DMS153 (cell line): Measurements from ENCODE around the gene HHIPL1.
"Not testable (repeated sequence)": the region's sequence is repeated elsewhere in the genome, so short reads cannot be mapped to it uniquely, and the experiment has no call there.

Experiments used
- DNase-seq: peaks from one replicate; lab custom pipeline; 2025; lab: John Stamatoyannopoulos, UW

Gene HHIPL1

GRCh38 chr14:99634443-99634842, 10.5 kb upstream of the HHIPL1 start:
- no peak for DNase-seq

DNA sequence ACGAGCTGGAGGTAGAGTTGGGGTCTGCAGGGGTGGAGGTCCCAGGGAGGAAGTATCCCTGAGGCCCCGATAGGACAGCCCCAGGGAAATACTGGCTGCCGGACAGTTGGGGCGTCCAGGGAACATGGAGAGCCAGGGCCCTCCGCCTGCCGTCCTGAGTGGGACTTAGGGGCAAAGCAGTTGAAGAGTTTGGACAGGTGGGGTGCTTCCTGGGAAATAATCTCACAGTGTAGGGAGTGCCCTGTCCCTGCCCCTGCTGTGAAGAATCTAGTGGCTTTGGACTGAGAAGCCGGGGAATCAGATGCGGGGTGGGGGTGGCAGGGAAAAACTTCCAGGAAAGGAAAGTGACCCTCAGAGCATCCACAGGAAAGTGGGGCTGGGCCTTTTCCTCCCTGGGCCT, 9.8 kb upstream of the HHIPL1 start:
- DNase-seq = no peak

DNA sequence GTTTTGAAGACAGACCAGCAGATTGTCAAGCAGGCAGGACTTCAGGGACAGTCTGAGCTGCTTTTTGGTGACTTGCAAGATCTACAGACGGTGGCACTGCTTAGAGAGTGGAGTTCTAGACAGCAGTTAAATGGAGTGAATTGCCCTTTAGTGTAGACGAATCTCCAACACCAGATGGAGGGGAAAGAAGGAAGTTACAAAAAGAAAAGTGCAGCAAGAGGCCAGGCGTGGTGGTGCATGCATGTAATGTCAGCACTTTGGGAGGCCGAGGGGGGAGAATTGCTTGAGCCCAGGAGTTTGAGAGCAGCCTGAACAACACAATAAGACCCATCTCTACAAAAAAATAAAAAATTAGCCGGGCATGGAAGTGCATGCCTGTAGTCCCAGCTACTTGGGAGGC, 8.4 kb upstream of the HHIPL1 start:
- no peak for DNase-seq

DNA sequence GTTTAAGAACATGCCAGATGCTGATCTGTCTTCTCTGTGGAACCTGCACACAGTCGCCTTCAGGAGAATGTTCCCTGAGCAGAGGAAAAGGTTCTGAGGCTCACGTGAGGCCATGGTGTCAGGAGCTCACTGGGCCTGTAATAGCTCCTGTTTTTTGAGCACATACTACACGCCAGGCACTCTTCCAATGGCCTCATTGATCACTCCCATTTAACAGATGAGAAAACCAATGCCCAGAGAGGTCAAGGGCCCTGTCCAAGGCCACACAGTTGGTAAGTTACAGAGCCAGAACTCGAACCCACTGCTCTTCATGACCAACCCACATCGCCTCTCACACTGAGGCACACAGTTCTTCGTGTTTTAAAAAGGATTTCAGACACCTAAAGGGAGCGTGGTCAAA, 7.3 kb upstream of the HHIPL1 start:
- no peak for DNase-seq

DNA sequence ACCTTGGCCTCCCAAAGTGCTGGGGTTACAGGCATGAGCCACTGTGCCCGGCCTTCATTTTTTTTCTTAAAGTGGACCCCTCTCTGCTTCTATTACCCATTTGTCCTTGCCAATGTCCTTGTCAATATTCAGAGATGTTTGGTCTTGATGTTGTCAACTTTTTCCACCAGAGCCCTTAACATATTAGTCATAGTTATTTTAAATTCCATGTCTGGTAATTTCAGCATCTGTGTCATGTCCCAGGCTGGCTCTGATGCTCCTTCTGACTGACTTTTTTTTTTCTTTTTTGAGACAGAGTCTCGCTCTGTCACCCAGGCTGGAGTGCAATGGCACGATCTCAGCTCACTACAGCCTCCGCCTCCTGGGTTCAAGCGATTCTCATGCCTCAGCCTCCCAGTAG, 2.2 kb upstream of the HHIPL1 start:
- not testable (repeated sequence) for DNase-seq

GRCh38 chr14:99643343-99643742, 1.6 kb upstream of the HHIPL1 start:
- DNase-seq = no peak

DNA sequence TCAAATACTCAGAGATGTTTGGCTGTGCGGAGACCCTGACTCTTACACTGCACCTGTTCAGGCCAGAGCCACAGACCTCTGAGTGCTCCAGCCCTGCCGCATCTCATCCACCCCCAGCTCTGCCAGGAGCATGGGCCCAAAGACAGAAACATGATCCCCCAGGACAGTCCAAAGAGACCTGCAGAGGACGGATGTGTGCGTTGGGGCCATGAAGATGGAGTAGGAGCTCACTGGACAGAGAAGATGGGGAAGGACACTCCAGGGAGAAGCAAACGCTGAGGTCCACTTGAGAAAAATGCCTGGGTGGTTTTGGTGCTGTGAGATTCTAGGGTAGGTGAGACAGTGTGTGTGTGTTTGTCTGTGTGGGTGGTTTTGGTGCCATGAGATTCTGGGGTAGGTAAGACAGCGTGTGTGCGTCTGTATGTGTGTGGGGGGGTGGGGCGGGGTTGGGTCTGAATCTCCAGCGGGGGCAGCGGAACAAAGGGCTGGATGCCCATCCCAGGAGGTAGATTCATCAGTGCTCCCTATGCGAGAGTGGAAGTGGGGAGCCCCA, 818 bp upstream of the HHIPL1 start:
- no peak for DNase-seq

DNA sequence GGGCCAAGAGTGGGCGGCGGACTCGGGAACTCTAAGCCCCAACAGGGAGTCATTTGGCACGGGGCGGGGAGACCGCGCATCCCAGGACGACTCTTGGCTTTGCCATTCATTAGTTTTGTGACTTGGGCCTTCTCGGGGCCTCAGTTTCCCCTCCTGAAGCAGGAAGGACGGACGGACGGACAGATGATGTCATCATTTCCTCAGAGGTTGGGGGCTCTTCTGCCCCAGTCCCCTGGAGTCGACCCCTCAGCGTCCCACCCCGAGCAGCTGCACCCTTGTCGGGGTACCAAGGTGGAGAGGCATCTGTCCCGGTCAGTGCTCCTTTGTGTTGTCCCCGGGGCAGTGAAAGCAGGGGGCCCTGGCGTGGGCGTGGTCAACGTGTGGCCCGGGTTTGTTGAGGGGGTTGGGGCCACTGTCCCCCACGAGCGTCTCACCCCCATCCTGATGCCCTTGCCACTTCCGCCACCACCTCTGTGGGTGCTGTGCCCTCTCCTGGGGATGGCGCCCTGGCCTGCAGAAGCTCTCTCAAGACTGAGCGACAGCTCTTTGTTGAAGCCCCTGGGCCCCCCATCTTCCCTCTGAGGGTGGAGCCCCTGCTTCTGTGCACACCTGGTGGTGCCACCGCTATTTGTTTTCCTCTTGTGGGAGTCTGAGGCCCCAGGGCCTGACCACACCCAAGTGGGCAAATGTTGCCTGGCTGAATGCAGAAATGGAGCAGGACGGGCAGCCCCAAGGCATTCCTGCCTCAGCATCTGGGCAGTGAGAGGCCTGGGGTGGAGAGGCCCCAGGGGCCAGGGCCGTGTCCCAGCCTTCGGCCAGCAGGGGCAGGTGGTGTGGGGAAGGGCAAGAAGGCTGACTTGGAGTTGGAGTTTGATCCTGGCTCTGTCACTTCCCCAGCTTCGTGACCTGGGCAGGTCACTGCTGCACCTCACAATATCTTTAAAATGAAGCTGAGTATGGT, 896 bp downstream of the HHIPL1 start:
- no peak for DNase-seq

- DNase-seq = no peak
Measured at GRCh38 chr14:99647411-99647810, 2.5 kb downstream of the HHIPL1 start.

DNA sequence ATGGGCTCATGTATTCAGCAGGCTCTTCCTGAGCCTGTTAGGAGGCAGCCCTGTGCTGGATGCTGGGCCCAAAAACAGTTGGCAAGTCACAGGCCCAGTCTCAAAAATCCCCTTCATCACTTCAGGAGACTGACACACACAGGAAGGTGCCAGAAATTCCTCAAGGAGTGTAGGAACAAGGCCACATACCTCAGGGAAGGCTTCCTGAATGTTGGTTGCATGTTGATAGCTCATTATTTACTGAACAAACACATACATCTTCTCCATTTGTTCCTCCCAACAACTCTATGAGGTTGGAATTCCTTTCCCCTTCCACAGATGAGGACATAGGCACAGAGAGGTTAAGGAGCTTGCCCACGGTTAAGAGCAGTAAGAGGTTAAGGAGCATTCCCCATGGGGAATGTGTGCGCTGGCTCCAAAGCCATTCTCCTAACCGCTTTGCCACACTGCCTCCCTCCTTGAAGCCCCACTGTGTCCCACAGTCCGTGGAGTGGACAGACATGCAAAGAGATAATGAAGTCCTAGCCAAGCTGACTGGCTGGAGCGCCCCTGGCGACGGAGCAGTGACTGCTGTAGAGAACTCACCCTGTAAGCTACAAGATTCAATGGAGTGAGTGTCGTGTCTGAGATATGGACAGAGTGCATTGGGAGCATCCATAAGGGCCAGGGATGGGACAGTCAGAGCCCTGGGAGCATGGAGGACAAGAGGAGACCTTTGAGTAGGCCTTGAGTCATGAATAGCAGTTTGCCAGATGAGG, 3.3 kb downstream of the HHIPL1 start:
- no peak for DNase-seq

DNA sequence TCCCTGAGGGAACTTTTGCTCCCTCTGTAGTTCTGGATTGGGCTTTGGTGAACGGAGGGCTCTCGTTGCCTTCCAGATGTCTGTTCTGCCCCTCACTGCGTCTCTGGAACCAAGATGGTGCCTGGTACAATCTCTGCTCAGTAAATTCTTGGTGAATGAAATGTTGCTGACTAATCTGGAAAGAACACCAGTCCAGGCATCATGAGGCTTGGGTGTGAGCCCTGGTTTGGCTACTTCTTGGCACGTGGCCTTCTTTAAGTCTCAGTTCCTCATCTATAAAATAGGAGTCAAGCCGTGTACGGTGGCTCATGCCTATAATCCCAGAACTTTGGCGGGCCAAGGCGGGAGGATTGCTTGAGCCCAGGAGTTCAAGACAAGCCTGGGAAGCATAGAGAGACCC, 4.3 kb downstream of the HHIPL1 start:
- no peak for DNase-seq

- DNase-seq = no peak
Measured at GRCh38 chr14:99649643-99650042, 4.7 kb downstream of the HHIPL1 start.

DNA sequence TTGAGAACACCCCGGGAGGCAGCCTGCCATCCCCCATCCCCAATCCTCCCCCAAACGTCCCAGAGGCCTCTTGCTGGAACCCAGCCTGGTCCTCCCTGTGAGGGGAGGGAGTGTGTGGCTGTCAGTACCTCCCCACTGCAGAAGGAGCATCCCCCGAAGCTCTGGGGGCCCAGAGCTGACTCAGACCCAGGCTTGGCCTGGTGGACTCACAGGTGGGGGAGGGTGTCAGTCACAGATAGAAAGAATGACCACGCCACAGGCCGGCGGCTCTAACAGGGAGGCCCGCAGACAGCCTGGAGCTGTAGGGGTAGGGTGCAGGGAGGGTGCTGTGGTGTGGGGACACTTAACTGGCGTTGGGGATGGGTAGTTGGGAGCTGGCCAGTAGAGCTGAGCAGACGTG, 5.3 kb downstream of the HHIPL1 start:
- DNase-seq = no peak

DNA sequence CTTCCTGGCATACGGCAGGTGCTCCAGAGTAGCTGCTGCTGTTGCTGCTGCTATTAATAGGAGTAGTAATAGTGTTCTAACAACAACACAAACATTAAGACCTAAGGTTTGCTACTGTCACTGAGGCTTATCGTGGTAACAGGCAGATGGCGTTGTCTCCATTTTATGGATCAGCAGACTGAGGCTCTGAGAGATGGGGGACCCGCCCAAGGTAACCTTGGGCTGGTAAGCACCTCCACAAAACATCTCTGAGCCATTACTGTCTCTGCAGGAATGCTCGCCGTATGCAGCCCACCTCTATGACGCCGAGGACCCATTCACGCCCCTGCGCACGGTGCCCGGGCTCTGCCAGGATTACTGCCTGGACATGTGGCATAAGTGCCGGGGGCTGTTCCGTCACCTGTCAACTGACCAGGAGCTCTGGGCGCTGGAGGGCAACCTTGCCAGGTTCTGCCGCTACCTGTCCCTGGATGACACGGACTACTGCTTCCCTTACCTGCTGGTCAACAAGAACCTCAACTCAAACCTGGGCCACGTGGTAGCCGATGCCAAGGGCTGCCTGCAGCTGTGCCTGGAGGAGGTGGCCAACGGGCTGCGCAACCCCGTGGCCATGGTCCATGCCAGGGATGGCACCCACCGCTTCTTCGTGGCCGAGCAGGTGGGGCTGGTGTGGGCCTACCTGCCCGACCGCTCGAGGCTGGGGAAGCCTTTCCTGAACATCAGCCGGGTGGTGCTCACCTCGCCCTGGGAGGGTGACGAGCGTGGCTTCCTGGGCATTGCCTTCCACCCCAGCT, 7.2 kb downstream of the HHIPL1 start:
- no peak for DNase-seq

DNA sequence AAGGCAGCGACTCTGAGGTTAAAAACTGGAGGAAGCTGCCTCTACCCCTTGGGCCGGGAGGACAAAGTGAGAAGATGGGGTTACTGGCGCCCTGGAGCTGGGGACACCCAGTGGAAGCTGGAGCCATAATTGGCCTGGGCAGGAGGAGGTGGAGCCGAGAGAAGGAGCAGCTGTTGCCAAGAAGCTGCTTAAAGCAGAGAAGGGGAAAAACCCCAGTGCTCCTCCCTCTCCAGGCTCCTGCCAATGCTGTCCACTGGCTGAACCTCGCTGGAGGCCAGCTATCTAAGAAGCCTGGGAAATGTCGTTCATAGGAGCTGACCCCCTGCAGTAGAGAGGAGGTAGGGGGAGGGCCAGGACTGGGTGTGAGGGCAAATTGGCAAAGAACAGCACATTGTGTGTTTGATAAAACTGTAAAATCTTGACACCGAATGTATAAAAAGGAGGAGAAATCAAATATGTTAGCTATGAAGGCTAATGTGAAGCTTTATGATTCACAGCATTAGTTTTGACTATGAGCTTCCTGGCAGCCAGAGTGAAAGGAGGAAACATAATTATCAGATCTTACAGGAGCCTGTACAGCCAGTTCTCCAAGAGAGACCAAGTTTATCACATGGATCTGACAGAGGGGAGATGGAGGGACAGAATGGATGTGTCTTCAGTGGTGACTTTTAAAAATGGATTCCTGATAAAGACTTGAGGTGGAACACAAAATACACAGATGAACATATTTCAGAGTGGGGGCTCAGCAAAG, 9.5 kb downstream of the HHIPL1 start:
- no peak for DNase-seq

GRCh38 chr14:99655521-99655920, 10.6 kb downstream of the HHIPL1 start:
- DNase-seq = no peak

DNA sequence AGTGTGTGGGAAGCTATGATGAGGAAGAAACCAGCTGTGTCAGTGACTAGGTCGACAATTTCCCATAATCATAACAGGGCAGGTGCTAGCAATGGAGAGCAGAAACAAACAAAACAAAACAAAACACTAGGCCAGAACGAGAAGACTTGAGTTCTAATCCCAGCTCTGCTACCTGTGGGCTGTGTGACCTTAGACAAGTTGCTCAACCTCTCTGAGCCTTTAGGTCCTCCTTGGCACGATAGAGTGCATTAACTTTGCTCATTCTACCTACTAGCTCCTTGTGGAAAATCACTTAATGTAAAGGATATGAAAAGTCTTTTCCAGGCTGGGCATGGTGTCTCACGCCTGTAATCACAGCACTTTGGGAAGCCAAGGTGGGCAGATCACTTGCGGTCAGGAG, 11.2 kb downstream of the HHIPL1 start:
- DNase-seq = no peak

DNA sequence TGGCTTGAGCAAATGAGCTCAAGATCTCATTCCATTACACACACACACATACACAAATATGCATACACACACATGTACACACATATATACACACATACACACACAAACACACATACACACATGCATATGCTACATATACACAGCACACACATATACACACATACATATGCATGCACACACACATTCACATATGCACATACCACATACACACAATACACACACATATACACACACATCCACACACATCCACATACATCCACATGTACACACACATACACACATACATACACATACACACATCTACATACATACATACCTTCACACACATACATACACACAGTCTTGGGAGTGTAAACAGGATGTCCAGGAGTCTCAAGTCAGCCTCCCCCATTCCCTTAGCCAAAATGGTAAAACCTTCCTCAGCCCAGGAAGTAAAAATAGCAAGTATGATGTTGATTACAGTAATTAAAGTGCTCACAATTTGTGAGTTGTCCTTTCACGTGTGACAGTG, 12.8 kb downstream of the HHIPL1 start:
- DNase-seq = no peak

- no peak for DNase-seq
Measured at GRCh38 chr14:99658218-99658845, 13.4 kb downstream of the HHIPL1 start.

DNA sequence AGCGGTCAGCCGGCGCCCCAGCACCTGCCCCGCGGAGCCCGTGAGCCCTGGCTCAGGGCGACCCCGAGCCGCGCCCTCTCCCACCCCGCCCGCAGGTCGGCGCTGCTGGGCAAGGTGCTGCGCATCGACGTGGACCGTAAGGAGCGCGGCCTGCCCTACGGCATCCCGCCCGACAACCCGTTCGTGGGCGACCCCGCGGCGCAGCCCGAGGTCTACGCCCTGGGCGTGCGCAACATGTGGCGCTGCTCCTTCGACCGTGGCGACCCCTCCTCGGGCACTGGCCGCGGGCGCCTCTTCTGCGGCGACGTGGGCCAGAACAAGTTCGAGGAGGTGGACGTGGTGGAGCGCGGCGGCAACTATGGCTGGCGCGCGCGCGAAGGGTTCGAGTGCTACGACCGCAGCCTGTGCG, 14.4 kb downstream of the HHIPL1 start:
- no peak for DNase-seq
